ENCODE results near the gene GRID2. TPM values are rescaled to one million over a fixed set of nuclear protein-coding genes. Genes with fewer than 3 reads are reported as not detected.

GRID2 gene
- total RNA-seq, 4 donors from 2014 or later: 0.16 TPM; not detected in 3

- no peak overlapping the region for H3K4me3 ChIP-seq
- no peak overlapping the region for H3K27ac ChIP-seq
- no peaks in the 10 kb centered on the region for H3K27me3 ChIP-seq
- intact Hi-C loops (cut with DNase I; ENCODE audit: low total_unique reads) (no loop called here), in situ Hi-C loops (cut with MboI; ENCODE audit: low pct_ligation_motif_present in 1 of 4, low pct_unique_long_range_greater_than_20kb in 1 of 4, low sequenced_read_pairs in 3 of 4) (no loop called here)
- DNase-seq: no peak
- TF ChIP-seq CTCF (IDR thresholded peaks at IDR 0.05): no peak
- TF ChIP-seq POLR2A (IDR thresholded peaks at IDR 0.05): no peak
- no peak for TF ChIP-seq EP300 (IDR thresholded peaks at IDR 0.05; ENCODE audit: low read depth)
- no peak for TF ChIP-seq POLR2AphosphoS5 (IDR thresholded peaks at IDR 0.05)
- WGBS, 2 donors (ENCODE audit: low coverage in 1 of 2): 91 to 100% methylated on average over 1 to 6 of the region's 6 CpGs
- H3K36me3 ChIP-seq: no peaks in the 10 kb centered on the region
- no peaks in the 10 kb centered on the region for H3K9me3 ChIP-seq
- no peaks in the 10 kb centered on the region for H3K4me1 ChIP-seq
Measured at GRCh38 chr4:93370256-93370655, 1066.5 kb downstream of the GRID2 start.

GRCh38 chr4:93373893-93374860 lies 1070.4 kb downstream of the GRID2 start:
- H3K27me3 ChIP-seq: no peaks in the 10 kb centered on the region
- intact Hi-C loops (cut with DNase I; ENCODE audit: low total_unique reads): no loop called here
- in situ Hi-C loops (cut with MboI; ENCODE audit: low pct_ligation_motif_present in 1 of 4, low pct_unique_long_range_greater_than_20kb in 1 of 4, low sequenced_read_pairs in 3 of 4): no loop called here
- H3K36me3 ChIP-seq: no peaks in the 10 kb centered on the region
- no peak overlapping the region for H3K4me3 ChIP-seq
- H3K27ac ChIP-seq: no peak overlapping the region
- no peak for DNase-seq
- no peaks in the 10 kb centered on the region for H3K9me3 ChIP-seq
- TF ChIP-seq POLR2A (IDR thresholded peaks at IDR 0.05) (no peak), EP300 (IDR thresholded peaks at IDR 0.05; ENCODE audit: low read depth) (no peak), POLR2AphosphoS5 (IDR thresholded peaks at IDR 0.05) (no peak), CTCF (IDR thresholded peaks at IDR 0.05) (no peak)
- WGBS, 2 donors (ENCODE audit: low coverage in 1 of 2): 77 to 85% methylated on average over 4 of the region's 4 CpGs
- H3K4me1 ChIP-seq: no peaks in the 10 kb centered on the region

- H3K27ac ChIP-seq: no peak overlapping the region
- no peak for DNase-seq
- intact Hi-C loops (cut with DNase I; ENCODE audit: low total_unique reads): no loop called here
- in situ Hi-C loops (cut with MboI; ENCODE audit: low pct_ligation_motif_present in 1 of 4, low pct_unique_long_range_greater_than_20kb in 1 of 4, low sequenced_read_pairs in 3 of 4): no loop called here
- H3K27me3 ChIP-seq: no peaks in the 10 kb centered on the region
- 78 to 81% methylated on average over 2 of the region's 2 CpGs for WGBS, 2 donors (ENCODE audit: low coverage in 1 of 2)
- H3K4me1 ChIP-seq: no peaks in the 10 kb centered on the region
- H3K9me3 ChIP-seq: no peaks in the 10 kb centered on the region
- no peak for TF ChIP-seq EP300 (IDR thresholded peaks at IDR 0.05; ENCODE audit: low read depth)
- no peak for TF ChIP-seq POLR2A (IDR thresholded peaks at IDR 0.05)
- TF ChIP-seq CTCF (IDR thresholded peaks at IDR 0.05): no peak
- TF ChIP-seq POLR2AphosphoS5 (IDR thresholded peaks at IDR 0.05): no peak
- no peak overlapping the region for H3K4me3 ChIP-seq
- no peaks in the 10 kb centered on the region for H3K36me3 ChIP-seq
Measured at GRCh38 chr4:93384241-93384640, 1080.5 kb downstream of the GRID2 start.

- no peak for DNase-seq
- Histone ChIP-seq H3K27ac (no peak overlapping the region), H3K36me3 (no peaks in the 10 kb centered on the region), H3K4me1 (no peaks in the 10 kb centered on the region), H3K9me3 (no peaks in the 10 kb centered on the region), H3K27me3 (no peaks in the 10 kb centered on the region), H3K4me3 (no peak overlapping the region)
- in situ Hi-C loops (cut with MboI; ENCODE audit: low pct_ligation_motif_present in 1 of 4, low pct_unique_long_range_greater_than_20kb in 1 of 4, low sequenced_read_pairs in 3 of 4) (no loop called here), intact Hi-C loops (cut with DNase I; ENCODE audit: low total_unique reads) (no loop called here)
- TF ChIP-seq POLR2A (IDR thresholded peaks at IDR 0.05) (no peak), EP300 (IDR thresholded peaks at IDR 0.05; ENCODE audit: low read depth) (no peak), CTCF (IDR thresholded peaks at IDR 0.05) (no peak), POLR2AphosphoS5 (IDR thresholded peaks at IDR 0.05) (no peak)
- WGBS, 2 donors (ENCODE audit: low coverage in 1 of 2): 65 to 90% methylated on average over 2 of the region's 2 CpGs
Measured at GRCh38 chr4:93384887-93385286, 1081.1 kb downstream of the GRID2 start.

Data from transverse colon (tissue), 4 donors.